Thyroid gland (tissue), 4 donors: ENCODE data around the gene CAPN14.

ENCODE experiments used
- POLR2A ChIP-seq, 2 donors: fragments of 450-650 bp; IDR thresholded peaks; one replicate each; pipeline ENCODE4 v1.6.1; 2017; ENCODE audit warnings: antibody characterized with exemption in 2 of 2, mild to moderate bottlenecking in 2 of 2, moderate library complexity in 1 of 2
- TF ChIP-seq, protein P1 (sequence below), 6 experiments: fragments of 200-600 bp in 3 of 6; fragments of 450-650 bp in 3 of 6; sonication (generic) in 3 of 6; IDR thresholded peaks; one replicate each; pipeline ENCODE4 v1.5.1; 2016 to 2019; ENCODE audit warnings: antibody characterized with exemption in 6 of 6, mild to moderate bottlenecking in 2 of 6, inconsistent platforms in 1 of 6, moderate library complexity in 1 of 6

DNA sequence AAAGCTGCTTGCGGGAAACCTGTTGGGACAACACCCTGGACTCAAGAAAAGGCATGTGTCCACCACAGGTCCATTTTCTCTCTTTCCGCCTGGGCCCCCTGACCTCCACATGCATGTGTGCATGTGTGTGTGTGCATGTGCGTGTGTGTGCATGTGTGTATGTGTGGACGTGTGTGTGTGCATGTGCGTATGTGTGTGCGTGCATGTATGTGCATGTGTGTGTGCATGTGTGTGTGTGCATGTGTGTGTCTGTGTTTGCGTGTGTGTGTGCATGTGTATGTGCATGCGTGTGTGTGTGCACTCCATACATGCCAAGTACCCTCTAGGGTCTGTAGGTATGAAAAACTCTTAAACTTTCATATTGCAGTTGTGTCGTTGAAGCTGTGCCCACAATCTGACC, 16.3 kb downstream of the CAPN14 start:
- TF ChIP-seq, protein P1, sequence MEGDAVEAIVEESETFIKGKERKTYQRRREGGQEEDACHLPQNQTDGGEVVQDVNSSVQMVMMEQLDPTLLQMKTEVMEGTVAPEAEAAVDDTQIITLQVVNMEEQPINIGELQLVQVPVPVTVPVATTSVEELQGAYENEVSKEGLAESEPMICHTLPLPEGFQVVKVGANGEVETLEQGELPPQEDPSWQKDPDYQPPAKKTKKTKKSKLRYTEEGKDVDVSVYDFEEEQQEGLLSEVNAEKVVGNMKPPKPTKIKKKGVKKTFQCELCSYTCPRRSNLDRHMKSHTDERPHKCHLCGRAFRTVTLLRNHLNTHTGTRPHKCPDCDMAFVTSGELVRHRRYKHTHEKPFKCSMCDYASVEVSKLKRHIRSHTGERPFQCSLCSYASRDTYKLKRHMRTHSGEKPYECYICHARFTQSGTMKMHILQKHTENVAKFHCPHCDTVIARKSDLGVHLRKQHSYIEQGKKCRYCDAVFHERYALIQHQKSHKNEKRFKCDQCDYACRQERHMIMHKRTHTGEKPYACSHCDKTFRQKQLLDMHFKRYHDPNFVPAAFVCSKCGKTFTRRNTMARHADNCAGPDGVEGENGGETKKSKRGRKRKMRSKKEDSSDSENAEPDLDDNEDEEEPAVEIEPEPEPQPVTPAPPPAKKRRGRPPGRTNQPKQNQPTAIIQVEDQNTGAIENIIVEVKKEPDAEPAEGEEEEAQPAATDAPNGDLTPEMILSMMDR (IDR thresholded peaks at IDR 0.05), result no peak
- TF ChIP-seq POLR2A (IDR thresholded peaks at IDR 0.05), result no peak
